Neuronal stem cell (in vitro differentiated cells): ENCODE results near the gene SHMT2.
"Not testable (repeated sequence)": the region's sequence is repeated elsewhere in the genome, so short reads cannot be mapped to it uniquely, and the experiment has no call there.

Experiments
- DNase-seq: peaks from one replicate; pipeline ENCODE4 v3.0.0-alpha.2; 2013; ENCODE audit warnings: low spot score
- H2AFZ ChIP-seq: one replicate; pipeline ENCODE4 v1.6.1; 2013; ENCODE audit warnings: mild to moderate bottlenecking, low read length, inconsistent platforms
- H2AK5ac ChIP-seq: 2 replicates; pipeline ENCODE4 v1.6.1; 2013; ENCODE audit warnings: low read depth, mild to moderate bottlenecking, inconsistent platforms, low read length, moderate library complexity, mixed read lengths
- H2BK120ac ChIP-seq: 2 replicates; pipeline ENCODE4 v1.6.1; 2013; ENCODE audit warnings: low read depth, mild to moderate bottlenecking, inconsistent platforms, low read length, moderate library complexity, mixed read lengths
- H2BK12ac ChIP-seq: one replicate; pipeline ENCODE4 v1.6.1; 2013; ENCODE audit warnings: low read length, inconsistent platforms
- H2BK15ac ChIP-seq: 2 replicates; pipeline ENCODE4 v1.6.1; 2013; ENCODE audit warnings: mild to moderate bottlenecking, low read length, inconsistent platforms, mixed read lengths
- H2BK5ac ChIP-seq: one replicate; pipeline ENCODE4 v1.6.1; 2013; ENCODE audit warnings: inconsistent platforms, mild to moderate bottlenecking, low read length, moderate library complexity
- H3K14ac ChIP-seq: one replicate; pipeline ENCODE4 v1.6.1; 2013; ENCODE audit warnings: low read length, inconsistent platforms
- H3K18ac ChIP-seq: 2 replicates; pipeline ENCODE4 v1.6.1; 2013; ENCODE audit warnings: low read length, inconsistent platforms
- H3K23ac ChIP-seq: 2 replicates; pipeline ENCODE4 v1.6.1; 2013; ENCODE audit warnings: low read depth, mild to moderate bottlenecking, mixed read lengths, low read length, inconsistent platforms; ENCODE audit not compliant: poor library complexity
- H3K27ac ChIP-seq: replicated peaks from 3 replicates; pipeline ENCODE4 v1.5.1; 2013; ENCODE audit warnings: low read length, inconsistent platforms
- H3K27me3 ChIP-seq, 3 experiments: 2 replicates each; pipeline ENCODE4 v1.6.1; 2013; ENCODE audit warnings: low read length in 3 of 3, mild to moderate bottlenecking in 2 of 3, inconsistent platforms in 1 of 3, low read depth in 1 of 3, mixed read lengths in 1 of 3, moderate library complexity in 1 of 3; ENCODE audit not compliant: control insufficient read depth in 3 of 3, insufficient read depth in 3 of 3
- H3K36me3 ChIP-seq, 2 donors: replicated peaks in 1 of 2; 2 replicates each; pipeline ENCODE4 v1.6.1; 2013; ENCODE audit warnings: low read length in 2 of 2; ENCODE audit not compliant: control insufficient read depth in 2 of 2, insufficient read depth in 2 of 2
- H3K4ac ChIP-seq: 2 replicates; pipeline ENCODE4 v1.6.1; 2013; ENCODE audit warnings: inconsistent platforms, mild to moderate bottlenecking, low read length, moderate library complexity
- H3K4me1 ChIP-seq, 2 donors: 1 replicate in 1 of 2; 2 replicates in 1 of 2; pipeline ENCODE4 v1.6.1; 2013; ENCODE audit warnings: low read length in 2 of 2, low read depth in 1 of 2; ENCODE audit not compliant: control insufficient read depth in 2 of 2, insufficient read depth in 1 of 2
- H3K4me2 ChIP-seq: one replicate; pipeline ENCODE4 v1.6.1; 2013; ENCODE audit warnings: mild to moderate bottlenecking, low read length, inconsistent platforms; ENCODE audit not compliant: insufficient read depth, poor library complexity, severe bottlenecking
- H3K4me3 ChIP-seq, 2 donors: 2 replicates each; pipeline ENCODE4 v1.5.1; 2013; ENCODE audit warnings: low read length in 2 of 2, mild to moderate bottlenecking in 2 of 2, inconsistent platforms in 1 of 2, moderate library complexity in 1 of 2
- H3K79me1 ChIP-seq: one replicate; pipeline ENCODE4 v1.6.1; 2013; ENCODE audit warnings: low read depth, mild to moderate bottlenecking, inconsistent platforms, low read length, moderate library complexity
- H3K9ac ChIP-seq: one replicate; pipeline ENCODE4 v1.6.1; 2013; ENCODE audit warnings: mild to moderate bottlenecking, low read depth, low read length, inconsistent platforms; ENCODE audit not compliant: poor library complexity
- H3K9me3 ChIP-seq, 2 donors: replicated peaks in 1 of 2; 2 replicates each; pipeline versions ENCODE3 to v1.6.1; 2013; ENCODE audit warnings: low read length in 2 of 2, mild to moderate bottlenecking in 2 of 2, inconsistent platforms in 1 of 2, low read depth in 1 of 2, mixed read lengths in 1 of 2, moderate library complexity in 1 of 2; ENCODE audit not compliant: control insufficient read depth in 2 of 2, insufficient read depth in 1 of 2
- H4K8ac ChIP-seq: one replicate; pipeline ENCODE4 v1.6.1; 2013; ENCODE audit warnings: low read depth, mild to moderate bottlenecking, inconsistent platforms, low read length, moderate library complexity
- H4K91ac ChIP-seq: one replicate; pipeline ENCODE4 v1.6.1; 2013; ENCODE audit warnings: low read length, low read depth, mild to moderate bottlenecking, inconsistent platforms; ENCODE audit not compliant: poor library complexity
- WGBS, 2 donors: extraction: QIAGEN DNeasy Blood & Tissue Kit; methylation state at CpG; one replicate each; pipeline ENCODE4 v1.1.7; 2013; ENCODE audit warnings: missing lambda C conversion rate in 2 of 2, mixed read lengths in 1 of 2; ENCODE audit not compliant: insufficient read length in 2 of 2, insufficient replicate concordance in 1 of 2; ENCODE audit errors: extremely low coverage in 2 of 2; 5-methylcytosine and 5-hydroxymethylcytosine counted together
- small RNA-seq: library from polyadenylated mRNA; stranded (forward); fragments of <200 nt; extraction: miRNeasy Mini kit (QIAGEN cat#:217004); gene quantifications from one replicate; pipeline ENCODE3, GENCODE V24; 2013; ENCODE audit not compliant: insufficient read depth

The SHMT2 gene

GRCh38 chr12:57282073-57282472 is 52.6 kb downstream of the SHMT2 start:
- not testable (repeated sequence) for H2AK5ac ChIP-seq, H3K9me3 ChIP-seq, H3K4me1 ChIP-seq, H3K27me3 ChIP-seq, DNase-seq, H4K8ac ChIP-seq, H3K4me3 ChIP-seq, H3K27ac ChIP-seq, H2BK120ac ChIP-seq, H3K23ac ChIP-seq, H2BK5ac ChIP-seq, H2AFZ ChIP-seq, H3K14ac ChIP-seq, H4K91ac ChIP-seq, H3K4ac ChIP-seq, H3K4me2 ChIP-seq, H3K9ac ChIP-seq, H2BK15ac ChIP-seq, H3K18ac ChIP-seq, H3K79me1 ChIP-seq, H2BK12ac ChIP-seq
- WGBS, 2 donors = no CpG with 5 or more reads among the region's 12 CpGs
- peaks cover 13 to 89% of the 10 kb centered on the region in 2 donors for H3K36me3 ChIP-seq

Small RNAs within 50 kb of the gene (small RNA-seq; reads per million reads assigned to genes)
- gene MIR1228 = 2.8 reads per million
